Liver (tissue), 9 donors: ENCODE data around the gene FLT1. TPM values are rescaled to one million over a fixed set of nuclear protein-coding genes. Genes with fewer than 3 reads are reported as not detected.

Experiments used
- DNase-seq: peaks from one replicate; pipeline ENCODE4 v3.0.0-alpha.2; 2017; ENCODE audit warnings: low spot score
- H3K27ac ChIP-seq, 2 donors: one replicate each; pipeline ENCODE4 v1.7.0; 2013; ENCODE audit warnings: inconsistent platforms in 2 of 2, low read length in 2 of 2, control low read depth in 1 of 2, low read depth in 1 of 2, mild to moderate bottlenecking in 1 of 2
- H3K27me3 ChIP-seq, 4 donors: one replicate each; pipeline versions ENCODE4 v1.6.1 to v1.7.0; 2013; ENCODE audit warnings: low read length in 3 of 4, inconsistent platforms in 1 of 4, mild to moderate bottlenecking in 1 of 4, moderate library complexity in 1 of 4; ENCODE audit not compliant: control insufficient read depth in 4 of 4, insufficient read depth in 4 of 4
- H3K36me3 ChIP-seq, 4 donors: one replicate each; pipeline versions ENCODE4 v1.6.1 to v1.7.0; 2013; ENCODE audit warnings: low read length in 3 of 4, mild to moderate bottlenecking in 3 of 4, low read depth in 1 of 4, moderate library complexity in 1 of 4; ENCODE audit not compliant: control insufficient read depth in 4 of 4, insufficient read depth in 3 of 4
- H3K4me1 ChIP-seq, 4 donors: one replicate each; pipeline versions ENCODE4 v1.6.1 to v1.7.0; 2013; ENCODE audit warnings: low read length in 3 of 4, mild to moderate bottlenecking in 3 of 4, moderate library complexity in 1 of 4; ENCODE audit not compliant: control insufficient read depth in 4 of 4, insufficient read depth in 4 of 4
- H3K4me3 ChIP-seq, 3 donors: one replicate each; pipeline versions ENCODE4 v1.6.1 to v1.7.0; 2013; ENCODE audit warnings: low read length in 3 of 3, control low read depth in 1 of 3, low read depth in 1 of 3, mild to moderate bottlenecking in 1 of 3
- H3K9ac ChIP-seq, 2 donors: one replicate each; pipeline ENCODE4 v1.7.0; 2013; ENCODE audit warnings: low read length in 2 of 2, mild to moderate bottlenecking in 2 of 2, moderate library complexity in 2 of 2, control low read depth in 1 of 2, low read depth in 1 of 2
- H3K9me3 ChIP-seq, 4 donors: one replicate each; pipeline versions ENCODE4 v1.6.1 to v1.7.0; 2013; ENCODE audit warnings: low read length in 3 of 4; ENCODE audit not compliant: control insufficient read depth in 4 of 4
- ATF3 ChIP-seq: IDR thresholded peaks from 2 replicates; pipeline ENCODE4 v1.6.1; 2016; ENCODE audit warnings: antibody characterized with exemption
- EGR1 ChIP-seq, 2 donors: IDR thresholded peaks; 2 replicates each; pipeline ENCODE4 v1.6.1; 2016 to 2018; ENCODE audit warnings: antibody characterized with exemption in 2 of 2, low read depth in 2 of 2
- FOXA2 ChIP-seq: IDR thresholded peaks from 2 replicates; pipeline ENCODE4 v1.6.1; 2016; ENCODE audit warnings: antibody characterized with exemption
- GABPA ChIP-seq, 2 donors: IDR thresholded peaks in 1 of 2; conservative IDR thresholded peaks in 1 of 2; 2 replicates each; pipeline ENCODE4 v1.6.1; 2016; ENCODE audit warnings: antibody characterized with exemption in 2 of 2, mild to moderate bottlenecking in 1 of 2, moderate library complexity in 1 of 2
- HNF4A ChIP-seq, 2 donors: conservative IDR thresholded peaks; 2 replicates each; pipeline ENCODE4 v1.6.1; 2016; ENCODE audit warnings: antibody characterized with exemption in 2 of 2, mild to moderate bottlenecking in 2 of 2
- HNF4G ChIP-seq: IDR thresholded peaks from 2 replicates; pipeline ENCODE4 v1.6.1; 2016; ENCODE audit warnings: antibody characterized with exemption
- JUND ChIP-seq, 2 donors: IDR thresholded peaks; 2 replicates each; pipeline ENCODE4 v1.6.1; 2016; ENCODE audit warnings: antibody characterized with exemption in 2 of 2
- MAX ChIP-seq: IDR thresholded peaks from 2 replicates; pipeline ENCODE4 v1.6.1; 2016; ENCODE audit warnings: antibody characterized with exemption
- NR2F2 ChIP-seq: IDR thresholded peaks from 2 replicates; pipeline ENCODE4 v1.6.1; 2016; ENCODE audit warnings: antibody characterized with exemption
- RAD21 ChIP-seq, 2 donors: IDR thresholded peaks; 2 replicates each; pipeline ENCODE4 v1.6.1; 2016; ENCODE audit warnings: antibody characterized with exemption in 2 of 2, mild to moderate bottlenecking in 2 of 2
- REST ChIP-seq: IDR thresholded peaks from 2 replicates; pipeline ENCODE4 v1.6.1; 2016; ENCODE audit warnings: antibody characterized with exemption, mild to moderate bottlenecking
- RXRA ChIP-seq, 2 donors: IDR thresholded peaks; 2 replicates each; pipeline ENCODE4 v1.6.1; 2017 to 2018; ENCODE audit warnings: antibody characterized with exemption in 2 of 2, mild to moderate bottlenecking in 1 of 2
- SP1 ChIP-seq: IDR thresholded peaks from 2 replicates; pipeline ENCODE4 v1.6.1; 2018; ENCODE audit warnings: antibody characterized with exemption, mild to moderate bottlenecking
- ZBTB33 ChIP-seq: IDR thresholded peaks from 2 replicates; pipeline ENCODE4 v1.6.1; 2016; ENCODE audit warnings: antibody characterized with exemption
- WGBS: extraction: QIAGEN DNeasy Blood & Tissue Kit; methylation state at CpG from one replicate; pipeline ENCODE4 v1.1.7; 2013; 5-methylcytosine and 5-hydroxymethylcytosine counted together
- polyA plus RNA-seq, 2 donors: library from polyadenylated mRNA; stranded (reverse) in 1 of 2; unstranded in 1 of 2; fragments of 200-250 nt in 1 of 2; fragments of >200 nt in 1 of 2; fragmentation: Nextera tagmentation in 1 of 2; extraction: Ambion mirVana in 1 of 2; gene quantifications; one replicate each; pipeline versions ENCODE4 v1.2.1 to v1.2.3, GENCODE V29; 2013 to 2015
- total RNA-seq, 2 donors: library from RNA; depleted of rRNA; stranded (reverse); fragments of >200 nt; gene quantifications; one replicate each; pipeline ENCODE4 v1.2.3, GENCODE V29; 2014
- TF ChIP-seq, protein P1 (sequence below): fragments of 150-350 bp; IDR thresholded peaks from 2 replicates; pipeline ENCODE4 v1.5.1; 2017; ENCODE audit warnings: improper control_type of control experiment, low read depth, low read length; ENCODE audit not compliant: missing input control
- donor health status: healthy.
- donor health status: healthy.
- donor health status: healthy.
- donor health status: healthy.
- donor health status: healthy.

The FLT1 gene
- total and polyA plus RNA-seq, 4 donors = 4.1 to 19.7 (median 9.3) TPM

DNA sequence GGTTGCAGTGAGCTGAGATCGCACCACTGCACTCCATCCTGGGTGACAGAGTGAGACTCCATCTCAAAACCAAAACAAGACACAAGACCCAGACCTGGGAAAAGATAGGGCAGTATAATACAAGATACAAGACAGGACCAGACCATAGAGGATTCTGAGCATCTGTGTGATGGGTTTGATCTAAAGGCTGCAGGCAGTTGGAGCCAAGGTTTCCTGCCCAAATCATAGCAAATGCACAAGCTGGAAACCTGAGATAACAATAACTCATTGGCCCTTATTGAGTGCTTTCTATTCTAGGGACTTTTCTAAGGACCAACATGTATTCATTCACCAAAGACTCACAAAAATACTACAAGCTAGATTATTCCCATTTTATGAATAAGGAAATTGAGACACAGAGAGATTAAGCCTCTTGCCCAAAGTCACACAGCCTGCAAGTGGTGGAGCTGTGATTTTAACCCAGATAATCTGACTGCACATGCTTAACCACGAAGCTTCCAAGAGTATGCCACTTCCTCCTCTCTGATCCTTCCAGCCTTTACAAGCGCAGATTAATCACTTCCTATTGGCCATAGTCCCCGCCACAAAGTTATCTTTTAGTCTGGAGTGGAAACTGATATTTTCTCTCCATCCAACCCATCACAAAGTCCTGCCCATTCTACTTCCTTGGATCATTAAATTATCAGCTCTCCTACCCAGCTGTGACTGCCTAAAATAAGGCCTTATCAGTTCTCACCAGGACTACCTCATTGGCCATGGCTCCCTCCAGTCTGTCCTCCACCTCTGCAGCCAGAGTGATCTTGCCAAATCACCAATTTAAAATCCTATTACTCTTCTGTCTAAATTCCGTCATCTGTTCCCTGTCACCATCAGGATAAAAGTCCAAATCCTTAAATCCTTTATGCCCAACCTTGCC lies 147.2 kb downstream of the FLT1 start:
- DNase-seq = no peak
- 73% methylated on average over 5 of the region's 5 CpGs for WGBS
- Histone ChIP-seq H3K4me3 (no peak overlapping the region), H3K27ac (no peak overlapping the region), H3K4me1 (no peaks in the 10 kb centered on the region), H3K27me3 (no peaks in the 10 kb centered on the region), H3K36me3 (no peaks in the 10 kb centered on the region), H3K9me3 (no peaks in the 10 kb centered on the region), H3K9ac (no peak overlapping the region)
- no peak for TF ChIP-seq FOXA2

- Histone ChIP-seq H3K4me3 (no peak overlapping the region), H3K27me3 (no peaks in the 10 kb centered on the region), H3K36me3 (no peaks in the 10 kb centered on the region), H3K9ac (no peak overlapping the region), H3K9me3 (no peaks in the 10 kb centered on the region), H3K27ac (no peak overlapping the region), H3K4me1 (no peaks in the 10 kb centered on the region)
- TF ChIP-seq HNF4A (conservative IDR thresholded peaks at IDR 0.05) = no peak
- TF ChIP-seq SP1 = no peak
- no peak for TF ChIP-seq ATF3
- WGBS = 93% methylated on average over 2 of the region's 2 CpGs
- DNase-seq = no peak
These were observed 148.8 kb downstream of the FLT1 start for GRCh38 chr13:28346154-28346553.

DNA sequence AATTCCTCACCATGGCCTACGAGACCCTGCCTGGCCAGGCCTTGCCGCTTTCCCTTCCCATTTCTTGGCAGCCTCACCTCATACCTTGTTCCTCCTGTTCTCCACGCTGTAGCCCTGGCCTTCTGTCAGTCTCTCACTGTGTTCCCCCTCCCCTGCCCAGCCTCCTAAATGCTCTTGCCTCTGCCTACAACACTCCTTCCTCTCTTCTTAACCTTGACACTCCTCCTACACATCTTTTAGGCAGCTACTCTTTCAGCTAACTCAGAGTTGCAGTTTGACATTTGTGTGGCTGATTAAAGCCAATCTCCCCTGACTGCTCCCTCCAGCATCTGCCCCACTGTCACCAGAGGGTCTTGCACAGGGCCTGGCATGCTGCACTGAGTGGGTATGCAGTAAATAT lies 150.8 kb downstream of the FLT1 start:
- Histone ChIP-seq H3K9ac (no peak overlapping the region), H3K27ac (no peak overlapping the region), H3K4me1 (no peaks in the 10 kb centered on the region), H3K9me3 (no peaks in the 10 kb centered on the region), H3K36me3 (no peaks in the 10 kb centered on the region), H3K4me3 (no peak overlapping the region), H3K27me3 (no peaks in the 10 kb centered on the region)
- no peak for DNase-seq
- TF ChIP-seq GABPA (IDR thresholded peaks at IDR 0.05 in 1 of 2, conservative IDR thresholded peaks at IDR 0.05 in 1 of 2) = no peak
- TF ChIP-seq JUND (IDR thresholded peaks at IDR 0.05) = no peak
- no peak for TF ChIP-seq RXRA (IDR thresholded peaks at IDR 0.05)
- no peak for TF ChIP-seq FOXA2
- no peak for TF ChIP-seq SP1
- TF ChIP-seq NR2F2 = no peak
- TF ChIP-seq REST = no peak
- TF ChIP-seq MAX = no peak
- no peak for TF ChIP-seq ZBTB33
- TF ChIP-seq HNF4A (conservative IDR thresholded peaks at IDR 0.05) = no peak
- TF ChIP-seq, protein P1, sequence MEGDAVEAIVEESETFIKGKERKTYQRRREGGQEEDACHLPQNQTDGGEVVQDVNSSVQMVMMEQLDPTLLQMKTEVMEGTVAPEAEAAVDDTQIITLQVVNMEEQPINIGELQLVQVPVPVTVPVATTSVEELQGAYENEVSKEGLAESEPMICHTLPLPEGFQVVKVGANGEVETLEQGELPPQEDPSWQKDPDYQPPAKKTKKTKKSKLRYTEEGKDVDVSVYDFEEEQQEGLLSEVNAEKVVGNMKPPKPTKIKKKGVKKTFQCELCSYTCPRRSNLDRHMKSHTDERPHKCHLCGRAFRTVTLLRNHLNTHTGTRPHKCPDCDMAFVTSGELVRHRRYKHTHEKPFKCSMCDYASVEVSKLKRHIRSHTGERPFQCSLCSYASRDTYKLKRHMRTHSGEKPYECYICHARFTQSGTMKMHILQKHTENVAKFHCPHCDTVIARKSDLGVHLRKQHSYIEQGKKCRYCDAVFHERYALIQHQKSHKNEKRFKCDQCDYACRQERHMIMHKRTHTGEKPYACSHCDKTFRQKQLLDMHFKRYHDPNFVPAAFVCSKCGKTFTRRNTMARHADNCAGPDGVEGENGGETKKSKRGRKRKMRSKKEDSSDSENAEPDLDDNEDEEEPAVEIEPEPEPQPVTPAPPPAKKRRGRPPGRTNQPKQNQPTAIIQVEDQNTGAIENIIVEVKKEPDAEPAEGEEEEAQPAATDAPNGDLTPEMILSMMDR = no peak
- TF ChIP-seq EGR1 (IDR thresholded peaks at IDR 0.05; ENCODE audit: low read depth in 2 of 2) = no peak
- TF ChIP-seq RAD21 (IDR thresholded peaks at IDR 0.05) = no peak
- TF ChIP-seq HNF4G = no peak
- no peak for TF ChIP-seq ATF3
- 92% methylated on average over 3 of the region's 3 CpGs for WGBS
